HL-60 (cell line): ENCODE measurements around the gene VAV2.

Source experiments
- DNase-seq, 2 experiments: peaks; one replicate each; pipeline ENCODE4 v3.0.0-alpha.2; 2010 to 2020; ENCODE audit warnings: low read depth in 1 of 2, low spot score in 1 of 2
- H3K27ac ChIP-seq: fragments of 250-450 bp; sonication (Bioruptor Pico); replicated peaks from 2 replicates; pipeline ENCODE4 v1.5.1; 2020; ENCODE audit warnings: mild to moderate bottlenecking, moderate library complexity
- H3K27me3 ChIP-seq: fragments of 250-450 bp; sonication (Bioruptor Pico); 2 replicates; pipeline ENCODE4 v1.5.1; 2021; ENCODE audit warnings: mild to moderate bottlenecking, moderate library complexity; ENCODE audit not compliant: insufficient read depth, poor library complexity, severe bottlenecking
- H3K4me3 ChIP-seq: replicated peaks from 2 replicates; pipeline ENCODE4 v1.5.1; 2011; ENCODE audit warnings: mild to moderate bottlenecking, control low read depth, low read length; ENCODE audit not compliant: insufficient read depth
- CTCF ChIP-seq: IDR thresholded peaks from one replicate; pipeline ENCODE4 v1.5.1; 2011; ENCODE audit warnings: low read length, control low read depth, inconsistent platforms; ENCODE audit not compliant: insufficient read depth
- GABPA ChIP-seq: IDR thresholded peaks from 2 replicates; pipeline ENCODE4 v1.6.1; 2012; ENCODE audit warnings: low read depth
- POLR2AphosphoS5 ChIP-seq: IDR thresholded peaks from 2 replicates; pipeline ENCODE4 v1.6.1; 2012; ENCODE audit warnings: low read depth
- REST ChIP-seq: IDR thresholded peaks from 2 replicates; pipeline ENCODE4 v1.6.1; 2012; ENCODE audit warnings: low read depth; ENCODE audit not compliant: insufficient replicate concordance
- SPI1 ChIP-seq: IDR thresholded peaks from 2 replicates; pipeline ENCODE4 v1.6.1; 2012; ENCODE audit warnings: low read depth, mild to moderate bottlenecking, borderline replicate concordance

The VAV2 gene

GRCh38 chr9:133961226-133962165 lies 30.6 kb downstream of the VAV2 start:
- no peak overlapping the region for H3K4me3 ChIP-seq
- DNase-seq: no peak
- no peak overlapping the region for H3K27ac ChIP-seq
- H3K27me3 ChIP-seq: peaks cover 19% of the 10 kb centered on the region
- TF ChIP-seq REST (no peak), POLR2AphosphoS5 (no peak), GABPA (no peak), SPI1 (no peak), CTCF (no peak)

GRCh38 chr9:133960568-133961129 lies 31.5 kb downstream of the VAV2 start:
- Histone ChIP-seq H3K4me3 (no peak overlapping the region), H3K27ac (no peak overlapping the region), H3K27me3 (peaks cover 23% of the 10 kb centered on the region)
- peak in 1 of 2 experiments; percentile 3 for DNase-seq
- TF ChIP-seq CTCF (no peak), POLR2AphosphoS5 (no peak), GABPA (no peak), REST (no peak), SPI1 (no peak)

- TF ChIP-seq POLR2AphosphoS5: no peak
- TF ChIP-seq REST: no peak
- no peak for TF ChIP-seq GABPA
- no peak for TF ChIP-seq CTCF
- TF ChIP-seq SPI1: no peak
- Histone ChIP-seq H3K27ac (no peak overlapping the region), H3K27me3 (peaks cover 23% of the 10 kb centered on the region), H3K4me3 (no peak overlapping the region)
- DNase-seq: no peak
Observed at GRCh38 chr9:133959966-133960567, 32.1 kb downstream of the VAV2 start.
